Measurements from ENCODE around the gene CDH13.

The CDH13 gene

DNA sequence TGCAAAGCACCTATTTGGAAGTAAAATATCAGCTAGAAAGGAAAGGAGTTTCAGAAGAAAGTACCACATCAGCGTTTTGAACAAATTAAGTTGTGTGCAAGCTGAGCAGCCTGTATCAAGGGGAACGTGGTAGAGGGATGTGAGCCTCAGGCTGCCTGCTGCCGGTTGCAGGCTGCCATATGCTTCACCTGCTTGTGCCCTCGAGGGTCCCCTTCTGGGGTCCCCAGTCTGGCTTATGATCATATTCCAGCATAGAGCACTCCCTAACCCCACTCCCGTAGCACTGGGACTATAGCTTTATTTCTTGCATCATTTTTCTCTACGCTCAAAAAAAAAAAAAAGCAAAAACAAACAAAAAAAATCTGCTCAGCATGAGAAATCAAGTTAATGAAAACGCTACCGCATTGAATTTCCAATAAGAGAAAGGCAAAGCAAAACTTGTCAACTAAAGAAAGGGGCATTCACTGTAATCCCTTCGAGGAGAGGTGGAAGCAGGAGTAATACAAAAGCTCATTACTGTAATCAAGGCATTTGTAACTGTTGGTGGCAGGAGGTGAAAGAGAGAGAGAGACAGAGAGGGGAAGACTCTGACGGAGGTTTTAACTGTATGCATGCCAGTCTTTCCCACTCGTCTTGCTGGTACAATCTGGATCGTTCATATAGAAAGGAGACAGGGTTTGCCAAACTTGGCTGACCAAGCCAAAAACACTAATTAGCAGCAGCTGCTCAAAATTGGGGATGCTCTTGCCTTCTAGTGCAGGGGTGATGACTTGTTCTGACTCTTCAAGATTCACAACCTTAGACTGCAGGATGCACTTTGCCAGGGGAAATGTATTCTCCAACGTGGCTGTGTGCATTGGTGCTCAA, 922.8 kb downstream of the CDH13 start:
- DNase-seq, result no peak

DNA sequence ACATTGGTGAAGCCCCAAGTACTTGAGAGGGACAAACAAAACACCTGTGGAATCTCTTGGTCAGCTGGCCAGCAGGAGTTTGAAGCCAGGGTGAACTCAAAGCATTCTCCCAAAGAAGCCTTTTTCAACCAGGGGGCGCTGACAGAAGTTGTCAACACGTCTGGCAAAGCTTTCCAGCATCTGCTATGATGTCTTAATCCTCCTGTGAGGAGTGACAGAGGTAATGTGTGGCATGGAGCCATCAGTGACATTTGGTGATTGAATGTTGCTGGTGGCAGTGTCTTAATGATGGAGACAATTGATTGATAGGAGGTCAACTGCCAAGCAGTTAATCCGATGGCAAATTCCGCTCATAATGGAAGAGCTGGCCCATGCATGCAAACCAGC, 923.4 kb downstream of the CDH13 start:
- no peak for DNase-seq

DNA sequence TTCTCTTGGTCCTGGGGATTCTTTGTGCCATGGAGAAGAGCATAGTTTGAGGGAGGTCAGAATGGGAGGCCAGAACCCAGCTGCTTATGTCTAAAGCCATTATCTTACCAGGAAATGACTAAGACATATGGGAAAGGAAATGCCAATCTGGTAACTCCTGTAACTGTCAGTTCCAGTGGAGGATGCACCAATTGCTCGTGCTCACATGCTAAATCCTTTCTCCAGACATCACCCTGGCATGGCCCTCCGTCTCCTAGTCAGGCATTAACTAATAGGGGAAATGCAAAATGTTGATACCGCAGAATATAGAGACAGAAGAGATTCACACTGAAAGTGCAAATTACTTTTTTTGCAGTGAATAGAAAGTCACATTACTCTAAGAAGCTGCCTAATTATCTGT, 925.5 kb downstream of the CDH13 start:
- no peak for DNase-seq

DNA sequence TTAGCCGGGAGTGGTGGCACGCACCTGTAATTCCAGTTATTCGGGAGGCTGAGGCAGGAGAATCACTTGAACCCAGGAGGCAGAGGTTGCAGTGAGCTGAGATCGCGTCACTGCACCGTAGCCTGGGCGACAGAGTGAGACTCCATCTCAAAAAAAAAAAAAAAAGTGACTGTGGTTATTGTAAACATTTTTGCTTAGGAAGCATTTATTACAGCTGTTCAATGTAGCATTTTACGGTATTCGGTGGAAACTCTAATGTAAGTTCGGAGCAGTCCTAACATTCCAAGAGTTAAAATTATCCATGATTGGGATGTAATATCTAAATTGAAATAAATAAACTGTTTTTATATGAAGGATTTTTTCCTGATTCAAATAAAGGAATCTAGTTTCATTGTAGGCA, 926.2 kb downstream of the CDH13 start:
- no peak for DNase-seq

DNA sequence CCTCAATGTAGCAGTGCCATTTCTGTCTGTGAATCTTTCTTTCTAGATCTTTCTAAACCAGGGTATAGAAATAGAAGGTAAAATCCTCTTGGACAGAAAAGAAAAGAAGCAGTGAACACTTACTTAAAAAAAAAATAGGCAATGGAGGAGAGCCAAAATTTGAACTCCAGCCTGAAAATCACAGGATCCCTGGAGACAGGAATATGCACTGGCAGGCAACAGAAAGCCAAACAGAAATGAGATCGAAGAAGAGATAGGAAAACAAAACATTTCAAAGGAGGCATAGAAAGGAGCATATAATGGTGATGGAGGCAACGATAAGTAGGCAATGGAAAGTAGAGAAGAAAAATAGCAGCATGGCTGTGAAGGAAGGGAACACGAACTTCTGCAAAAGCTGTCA, 927.3 kb downstream of the CDH13 start:
- DNase-seq, result no peak

DNA sequence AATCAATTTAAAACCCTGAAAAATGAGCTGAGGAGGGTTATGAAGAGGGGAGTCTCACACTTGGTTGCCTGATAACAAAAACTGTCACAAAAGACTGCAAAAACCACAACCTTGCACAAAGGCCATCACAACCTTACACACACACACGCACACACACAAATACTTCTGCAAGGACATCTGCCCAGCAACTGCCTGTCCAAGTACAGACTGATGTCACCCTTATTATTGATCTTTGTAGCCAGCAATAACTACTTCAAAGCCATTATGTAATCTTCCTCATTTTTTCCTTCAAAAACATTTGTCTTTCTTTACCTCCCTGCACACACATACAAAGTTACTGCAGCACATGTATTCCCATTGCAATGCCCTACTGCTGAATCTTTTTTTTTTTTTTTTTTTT, 927.8 kb downstream of the CDH13 start:
- DNase-seq, result no peak

DNA sequence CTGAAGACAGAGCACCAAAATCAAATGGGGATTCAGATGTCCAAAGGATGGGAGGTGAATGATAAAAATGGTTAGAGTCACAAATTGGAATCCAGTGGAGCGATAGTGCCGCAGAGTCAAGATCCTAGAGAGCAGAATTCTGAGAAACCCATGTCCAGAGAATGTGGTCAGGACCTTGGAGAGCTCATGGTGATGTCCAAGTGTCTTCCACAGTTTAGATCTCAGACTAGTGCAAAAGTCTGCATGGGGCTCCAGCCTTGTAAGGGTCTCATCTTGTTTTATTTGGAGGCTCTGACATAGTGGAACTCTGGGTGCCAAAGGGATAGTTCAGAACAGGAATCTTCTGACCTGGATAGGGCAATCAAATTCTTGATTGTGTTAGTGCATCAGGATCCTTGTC, 935.1 kb downstream of the CDH13 start:
- no peak for DNase-seq

DNA sequence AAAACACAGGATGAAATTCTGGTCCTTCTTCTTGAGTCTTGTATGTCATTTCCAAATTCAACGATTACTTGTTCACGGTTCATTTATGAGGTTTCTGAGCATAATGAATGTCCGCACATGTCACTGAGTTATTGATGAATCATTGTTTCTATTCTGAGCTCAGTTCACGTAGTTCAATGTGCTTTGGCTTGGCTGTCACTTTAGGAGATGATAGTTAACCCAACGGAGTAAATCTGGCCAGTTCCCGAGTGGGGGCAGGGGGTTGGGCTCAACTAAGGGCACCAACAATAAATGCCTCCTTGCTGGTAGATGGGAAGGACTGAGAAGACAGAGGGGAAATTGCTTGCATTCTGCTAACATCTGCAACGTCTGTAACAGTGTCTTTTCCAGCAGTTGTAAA, 941.6 kb downstream of the CDH13 start:
- no peak for DNase-seq

DNA sequence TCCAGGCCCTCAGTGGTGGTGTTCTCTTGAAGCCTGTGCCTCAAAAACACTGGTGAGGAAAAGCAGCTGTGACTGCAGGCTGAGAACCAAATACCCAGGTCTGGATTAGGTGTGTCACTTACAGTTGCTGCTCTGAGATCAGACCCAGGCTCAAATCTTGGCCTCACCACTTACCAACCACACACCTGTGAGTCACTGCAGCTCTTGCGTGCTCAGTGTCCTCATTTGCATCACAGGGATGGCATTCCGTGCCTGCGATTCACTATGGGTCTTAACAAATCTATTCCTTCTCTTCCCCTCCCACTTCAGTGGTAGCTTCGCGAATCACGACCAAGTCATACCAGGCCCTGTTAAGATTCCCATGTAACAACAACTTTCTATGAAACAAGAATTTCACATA, 947.6 kb downstream of the CDH13 start:
- no peak for DNase-seq

DNA sequence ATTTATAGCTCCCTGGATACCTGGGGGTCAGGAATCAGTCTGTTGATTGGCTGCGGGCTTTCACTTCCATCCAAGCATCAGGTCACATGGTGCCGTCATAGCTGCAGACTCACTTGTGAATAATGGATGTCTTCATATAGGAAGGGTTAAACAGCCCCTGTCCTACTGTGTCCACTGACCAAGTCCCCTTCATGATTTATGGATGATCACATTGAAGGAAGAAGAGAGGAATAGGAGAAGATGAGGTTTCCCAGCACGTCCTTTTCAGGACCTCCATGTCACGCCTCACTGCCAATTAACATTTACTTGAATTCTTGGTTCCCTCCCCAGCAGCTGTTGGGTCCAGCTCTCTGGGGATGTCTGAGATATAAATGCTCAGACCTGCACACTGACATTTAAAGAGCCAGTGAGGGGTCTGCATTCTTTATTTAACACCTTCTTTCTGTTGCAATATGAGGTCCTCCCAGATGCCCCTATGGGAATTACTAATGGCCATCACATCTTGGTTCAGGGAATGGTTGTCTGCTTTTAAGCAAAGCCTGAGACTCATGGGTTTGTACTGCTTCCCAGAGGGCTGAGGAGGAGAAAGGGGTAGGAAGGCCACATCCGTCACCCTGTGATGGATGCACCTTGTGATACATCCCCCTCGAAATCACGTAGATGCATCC, 950.4 kb downstream of the CDH13 start:
- DNase-seq, result no peak

DNA sequence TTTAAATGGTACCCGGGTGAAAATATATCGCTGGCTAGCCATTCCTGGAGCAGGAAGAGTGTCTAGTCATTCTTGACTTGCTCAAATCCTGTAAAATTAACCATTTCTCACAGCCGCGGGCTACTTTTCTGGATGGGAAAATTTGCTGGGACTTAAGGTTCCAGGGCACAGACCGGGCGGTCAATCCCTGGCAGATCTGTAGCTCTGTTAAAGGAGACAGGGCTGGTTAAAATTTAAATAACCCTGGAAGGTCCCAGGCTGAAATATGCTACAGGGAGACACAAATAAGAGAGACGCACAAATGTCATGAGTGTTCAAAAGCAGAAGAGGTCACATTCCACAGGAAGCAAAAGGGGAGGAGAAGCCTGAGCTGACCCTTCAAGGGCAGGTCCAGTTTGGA, 951.4 kb downstream of the CDH13 start:
- DNase-seq, result no peak

DNA sequence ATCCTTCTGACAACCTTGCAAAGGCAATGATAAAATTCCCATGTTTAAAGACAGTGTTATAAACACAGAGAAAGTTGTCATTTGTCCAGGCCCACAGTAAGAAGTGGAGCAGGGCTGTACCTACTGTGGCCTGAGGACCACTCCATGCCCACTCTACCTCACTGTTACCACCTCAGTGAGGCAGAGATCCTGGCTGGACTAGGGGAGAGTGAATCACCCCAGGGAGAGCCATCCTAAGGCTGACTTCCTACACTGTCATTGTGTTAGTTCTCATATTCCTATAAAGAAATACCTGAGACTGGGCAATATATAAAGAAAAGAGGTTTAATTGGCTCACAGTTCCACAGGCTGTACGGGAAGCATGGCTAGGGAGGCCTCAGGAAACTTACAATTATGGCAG, 952.3 kb downstream of the CDH13 start:
- DNase-seq, result no peak

DNA sequence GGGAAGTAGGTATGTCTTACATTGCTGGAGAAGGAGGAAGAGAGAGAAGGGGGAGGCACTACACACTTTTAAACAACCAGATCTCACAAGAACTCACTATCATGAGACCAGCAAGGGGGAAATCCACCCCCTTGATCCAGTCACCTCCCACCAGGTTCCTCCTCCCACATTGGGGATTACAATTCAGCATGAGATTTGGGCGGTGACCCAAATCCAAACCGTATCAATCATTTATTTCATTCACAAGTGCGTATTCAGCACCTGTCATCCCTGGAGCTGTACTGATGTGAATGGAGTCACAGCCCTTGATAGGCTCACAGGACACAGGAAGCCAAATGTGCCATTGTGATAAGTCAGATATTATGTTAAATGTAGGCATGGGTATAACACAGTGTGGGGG, 952.7 kb downstream of the CDH13 start:
- DNase-seq, result no peak

DNA sequence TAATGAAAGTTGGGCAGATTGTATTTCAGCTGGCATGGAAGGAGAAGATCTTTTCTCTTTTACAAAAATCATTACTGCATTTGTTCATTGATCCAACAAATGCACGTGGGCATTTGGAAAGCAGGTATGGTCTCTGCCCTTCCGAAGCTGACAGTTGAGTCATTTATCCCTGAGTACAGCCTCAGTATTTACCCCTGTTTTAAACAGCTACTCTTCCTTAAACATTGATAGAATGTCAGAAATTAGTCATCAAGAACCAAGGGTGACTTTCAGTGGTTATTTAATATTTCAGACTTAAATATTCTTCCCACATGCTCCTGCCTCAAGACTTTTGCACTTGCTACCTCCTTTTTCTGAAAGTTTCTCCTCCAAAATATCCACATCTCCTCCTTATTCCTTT, 954.3 kb downstream of the CDH13 start:
- no peak for DNase-seq

DNA sequence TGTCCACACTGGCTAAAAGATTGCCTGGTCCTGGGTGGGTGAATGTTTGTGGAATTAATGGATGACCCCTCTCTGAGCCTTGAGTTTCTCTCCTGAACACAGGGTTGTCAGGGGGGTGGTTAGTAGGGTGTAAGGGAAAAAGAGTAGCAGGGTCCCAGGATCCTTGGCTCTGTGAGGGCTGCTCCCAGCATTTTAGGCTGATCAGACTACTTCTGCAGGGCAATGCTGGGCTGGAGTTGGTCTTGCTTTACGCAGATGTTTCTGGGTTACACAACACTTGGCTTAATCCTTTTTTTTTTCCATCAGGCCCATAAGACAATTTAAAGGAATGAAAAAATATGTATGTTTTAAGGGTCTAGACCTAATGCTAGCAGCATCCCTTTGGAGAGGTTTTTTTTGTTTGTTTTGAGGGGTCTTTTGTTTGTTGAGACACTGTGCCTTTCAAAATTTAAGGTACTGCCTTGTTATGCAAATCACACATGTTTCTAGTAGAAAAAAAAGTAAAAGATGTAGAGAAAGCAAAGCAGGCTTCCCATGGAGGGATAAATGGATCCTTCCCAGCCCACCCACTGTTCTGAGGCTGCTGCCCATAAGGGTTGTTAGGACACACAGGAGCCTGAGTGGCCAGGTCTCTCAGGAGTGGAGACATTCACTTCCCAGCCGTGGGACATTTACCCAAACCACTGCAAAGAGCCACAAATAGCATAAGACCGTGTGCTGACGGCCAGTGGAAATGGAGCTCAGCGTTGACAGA, 955.4 kb downstream of the CDH13 start:
- no peak for DNase-seq

DNA sequence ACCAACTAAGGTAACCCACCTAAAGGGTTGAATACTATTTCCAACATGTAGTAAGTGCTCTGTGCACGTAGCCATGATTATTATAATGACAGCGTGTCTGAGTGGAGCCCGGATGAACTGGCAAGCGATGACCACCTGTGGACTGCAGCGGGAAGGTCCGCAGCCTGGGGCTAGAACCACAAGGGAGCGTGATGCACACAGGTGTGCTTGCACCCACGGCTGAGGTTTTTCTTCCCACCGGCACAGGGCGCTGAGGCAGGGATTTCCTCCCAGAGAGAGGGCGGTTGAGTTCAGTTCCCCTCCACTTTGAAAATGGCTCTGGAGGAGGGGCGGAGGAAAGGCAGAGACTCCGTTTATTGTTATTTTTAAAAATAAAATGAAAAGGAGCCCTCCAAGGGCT, 959.3 kb downstream of the CDH13 start:
- no peak for DNase-seq

DNA sequence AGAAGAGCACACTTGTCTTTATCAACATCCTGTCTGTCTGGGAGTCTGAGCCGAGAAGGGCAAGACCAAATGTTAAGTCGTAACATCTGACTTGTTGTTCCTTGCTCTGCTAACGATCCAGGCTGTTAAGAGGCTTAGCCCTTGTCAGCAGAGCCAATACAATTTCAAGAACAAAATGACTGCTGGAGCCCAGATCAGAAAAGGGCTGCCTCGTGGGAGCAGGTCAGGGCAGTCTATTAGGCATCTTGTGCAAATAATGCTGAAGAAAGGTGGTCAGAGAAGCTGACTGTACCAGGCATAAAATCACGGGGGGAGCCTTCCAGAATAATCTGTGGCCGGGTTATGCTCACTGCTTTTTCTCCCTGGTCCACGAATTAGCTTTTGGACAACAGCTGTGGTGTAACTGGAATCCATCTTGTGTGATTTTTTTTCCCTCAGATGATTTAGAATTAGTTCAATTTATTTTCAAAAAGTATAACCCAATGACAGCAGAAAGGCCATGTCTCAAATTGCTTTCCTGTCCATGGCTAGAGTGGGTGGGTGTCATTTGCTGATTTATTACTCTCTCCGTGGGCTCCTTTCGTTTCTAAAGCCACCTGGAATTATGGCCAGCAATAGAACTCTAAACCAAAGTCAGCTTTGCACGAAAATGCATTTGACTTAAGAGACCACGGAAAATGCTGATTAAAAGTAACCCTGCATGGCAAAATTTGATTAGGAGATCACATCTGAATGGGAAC, 959.9 kb downstream of the CDH13 start:
- no peak for DNase-seq

DNA sequence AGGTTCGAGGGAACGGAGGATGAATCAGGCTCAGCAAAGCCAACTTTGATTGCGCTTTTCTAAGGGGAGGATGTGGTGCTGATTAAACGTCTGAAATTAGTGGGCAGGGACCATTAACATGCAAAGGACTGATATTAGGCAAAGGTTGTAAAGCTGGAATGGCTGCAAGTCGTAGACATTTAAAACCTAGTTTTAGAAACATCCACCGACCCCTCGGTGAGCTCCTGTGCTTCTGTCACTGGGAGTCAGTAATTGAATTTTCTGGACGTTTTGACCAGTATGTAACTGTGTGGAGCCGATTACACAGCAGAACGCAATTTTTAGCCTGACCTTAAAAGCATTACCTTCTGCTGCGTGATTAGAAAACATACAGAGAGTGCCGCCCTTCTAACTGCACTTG, 960.4 kb downstream of the CDH13 start:
- no peak for DNase-seq

DNA sequence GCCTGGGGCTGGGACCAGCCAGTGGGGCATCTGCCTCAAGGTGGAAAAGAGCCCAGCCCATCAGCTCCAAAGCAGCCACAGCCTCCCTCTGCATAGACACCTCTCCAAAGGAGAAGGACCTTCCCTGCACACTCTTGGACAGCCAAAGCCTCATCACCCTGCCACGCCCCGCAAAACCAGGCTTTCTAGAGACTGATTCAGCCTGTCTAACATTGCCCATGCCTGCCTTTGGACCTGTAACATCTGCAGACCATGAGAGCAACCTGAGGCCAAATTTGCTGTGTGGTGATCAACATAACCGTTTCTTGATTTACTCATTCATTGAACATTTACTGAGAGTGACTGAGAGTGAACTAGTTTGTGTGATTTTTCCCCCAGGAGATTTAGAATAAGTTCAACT, 961.3 kb downstream of the CDH13 start:
- no peak for DNase-seq

DNA sequence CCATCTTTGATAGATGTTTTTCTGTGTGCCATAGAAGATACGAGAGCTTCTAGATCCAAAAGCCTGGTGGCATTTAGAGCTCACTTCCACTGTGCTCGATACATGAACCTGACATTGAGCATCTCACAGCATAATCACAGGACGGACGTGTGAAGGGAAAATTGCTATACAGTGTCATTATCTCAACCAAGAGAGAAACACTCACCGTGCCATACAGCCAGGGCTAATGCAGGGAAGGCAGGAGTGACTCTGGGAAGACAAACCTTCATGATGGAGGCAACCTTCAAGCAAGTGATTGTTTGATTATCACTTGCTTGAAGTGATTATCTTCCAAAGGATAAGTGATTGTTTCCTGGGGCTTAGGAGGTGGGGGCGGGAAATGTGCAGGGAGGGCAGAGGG, 962.8 kb downstream of the CDH13 start:
- no peak for DNase-seq

DNA sequence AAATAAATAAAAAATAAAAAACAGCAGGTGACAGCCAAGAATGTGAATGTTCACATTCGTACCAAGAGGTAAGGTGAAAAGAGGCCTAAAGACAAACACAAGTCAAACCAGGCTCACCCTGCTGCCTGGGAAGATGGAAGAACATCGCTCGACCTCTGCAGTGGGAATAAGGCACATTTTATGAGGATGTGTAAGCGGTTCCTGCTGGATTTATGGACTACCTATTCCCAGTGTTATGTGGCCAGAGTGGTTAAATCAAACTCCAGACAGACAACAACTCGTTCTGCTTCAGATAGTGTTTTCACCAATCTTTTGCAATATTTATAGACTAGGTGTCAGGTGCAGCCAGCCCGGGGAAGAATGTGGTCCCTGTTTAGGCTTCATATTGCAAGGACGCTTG, 966.0 kb downstream of the CDH13 start:
- no peak for DNase-seq

DNA sequence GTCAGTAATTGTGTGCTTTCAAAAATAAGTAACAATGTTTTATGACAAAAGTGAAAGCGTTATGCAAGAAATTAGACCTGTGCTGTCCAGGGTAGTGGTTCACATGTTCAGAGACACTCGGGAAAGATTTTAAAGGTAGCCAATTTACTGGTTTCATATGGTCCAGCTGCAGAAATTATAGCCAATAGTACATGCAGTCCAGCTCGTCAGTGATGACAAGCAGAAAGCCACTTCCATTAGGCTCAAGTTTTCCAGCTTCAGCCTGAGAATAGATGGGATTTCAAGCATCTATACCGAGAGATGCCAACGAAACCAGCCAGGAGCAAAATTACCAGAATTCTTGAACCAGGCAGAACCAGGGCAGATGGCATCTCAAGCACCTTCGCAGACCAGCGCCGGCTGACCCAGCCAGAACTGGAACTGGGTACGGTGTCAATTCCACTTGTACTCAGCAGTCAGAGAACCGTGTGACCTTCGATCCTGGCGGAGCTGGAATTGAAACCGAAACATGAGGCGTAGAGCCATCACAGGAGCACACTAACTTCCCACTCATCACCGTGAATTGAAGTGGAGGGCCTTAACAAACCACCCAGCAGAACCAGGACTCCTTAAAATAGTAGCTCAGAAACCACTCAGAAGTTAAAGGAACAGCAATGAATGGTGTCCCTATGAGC, 973.2 kb downstream of the CDH13 start:
- no peak for DNase-seq
